ENCODE measurements around the gene RNLS. TPM values are rescaled to one million over a fixed set of nuclear protein-coding genes. Genes with fewer than 3 reads are reported as not detected.
A peak's percentile ranks its signal among the peaks of the same experiment; 100 is the strongest.

The RNLS gene
- total and polyA plus RNA-seq, 12 donors = 4.1 to 22.2 (median 17.5) TPM

- no peaks in the 10 kb centered on the region for H3K9me3 ChIP-seq
- H3K27ac ChIP-seq = peak overlapping the region in 1 of 10 donors; percentile 65
- intact Hi-C loops (cut with DNase I) = loop anchor here in 3 of 10 donors (10.0 kb wide), 3 partner anchors 126 to 396 kb away; no protein-coding TSS in a partner anchor
- H3K27me3 ChIP-seq = no peaks in the 10 kb centered on the region
- ATAC-seq = no peak
- no peak for DNase-seq
- WGBS, 2 donors = 75 to 80% methylated on average over 1 of the region's 1 CpG
- H3K36me3 ChIP-seq = no peaks in the 10 kb centered on the region
- H3K4me1 ChIP-seq = peaks cover 0 to 13% (median 5%) of the 10 kb centered on the region in 9 donors
- TF ChIP-seq CTCF (IDR thresholded peaks at IDR 0.05) = no peak
- no peak overlapping the region for H3K4me3 ChIP-seq
Measured at GRCh38 chr10:88540351-88540750, 42.8 kb downstream of the RNLS start.

GRCh38 chr10:88538048-88538447 is 45.1 kb downstream of the RNLS start:
- no peak for TF ChIP-seq CTCF (IDR thresholded peaks at IDR 0.05)
- no peaks in the 10 kb centered on the region for H3K27me3 ChIP-seq
- intact Hi-C loops (cut with DNase I) = no loop called here
- H3K36me3 ChIP-seq = no peaks in the 10 kb centered on the region
- DNase-seq = no peak
- H3K9me3 ChIP-seq = no peaks in the 10 kb centered on the region
- peak in 3 of 8 donors; percentile 36 to 62 (median 57) for ATAC-seq
- H3K4me3 ChIP-seq = no peak overlapping the region
- H3K4me1 ChIP-seq = peaks cover 0 to 13% (median 5%) of the 10 kb centered on the region in 9 donors
- 16 to 27% methylated on average over 2 of the region's 2 CpGs for WGBS, 2 donors
- H3K27ac ChIP-seq = peak overlapping the region in 7 of 10 donors; percentile 0 to 51 (median 8)

GRCh38 chr10:88537322-88537721 is 45.8 kb downstream of the RNLS start:
- no peak overlapping the region for H3K4me3 ChIP-seq
- no peak for TF ChIP-seq CTCF (IDR thresholded peaks at IDR 0.05)
- H3K4me1 ChIP-seq = peaks cover 0 to 11% (median 5%) of the 10 kb centered on the region in 9 donors
- no peaks in the 10 kb centered on the region for H3K27me3 ChIP-seq
- no peaks in the 10 kb centered on the region for H3K36me3 ChIP-seq
- peak overlapping the region in 3 of 10 donors; percentile 8 to 51 (median 50) for H3K27ac ChIP-seq
- WGBS, 2 donors = 78 to 80% methylated on average over 2 of the region's 2 CpGs
- ATAC-seq (no peak), DNase-seq (no peak)
- intact Hi-C loops (cut with DNase I) = no loop called here
- H3K9me3 ChIP-seq = no peaks in the 10 kb centered on the region

GRCh38 chr10:88536437-88536836 is 46.7 kb downstream of the RNLS start:
- Histone ChIP-seq H3K4me3 (no peak overlapping the region), H3K36me3 (no peaks in the 10 kb centered on the region), H3K27ac (no peak overlapping the region), H3K4me1 (peaks cover 0 to 8% (median 1%) of the 10 kb centered on the region in 9 donors), H3K27me3 (no peaks in the 10 kb centered on the region), H3K9me3 (no peaks in the 10 kb centered on the region)
- DNase-seq (peak in 1 of 2 donors; percentile 16), ATAC-seq (peak in 1 of 8 donors; percentile 87)
- intact Hi-C loops (cut with DNase I) = no loop called here
- WGBS, 2 donors = 66 to 69% methylated on average over 4 of the region's 4 CpGs
- no peak for TF ChIP-seq CTCF (IDR thresholded peaks at IDR 0.05)

All from heart right ventricle (tissue), 16 donors.